ENCODE measurements around the gene EPB41L4B. TPM values are rescaled to one million over a fixed set of nuclear protein-coding genes. Genes with fewer than 3 reads are reported as not detected.

EPB41L4B gene
- total RNA-seq, 1 experiment from 2014 or later = 8.1 TPM

- no TSS peak for BruUV-seq (replicated peaks)
- ATAC-seq = no peak
- CTCF ChIA-PET = no interaction called here
- Histone ChIP-seq H3K27me3 (ENCODE audit: insufficient read depth, low read length) (no peaks in the 10 kb centered on the region), H3K9me3 (ENCODE audit: control insufficient read depth in 1 of 2, insufficient read depth in 1 of 2, low read depth in 1 of 2, low read length in 2 of 2) (no peaks in the 10 kb centered on the region), H3K9ac (ENCODE audit: low read length) (no peak overlapping the region), H3K79me2 (ENCODE audit: insufficient read depth, low read length) (no peaks in the 10 kb centered on the region), H3K4me2 (ENCODE audit: low read length) (no peak overlapping the region), H3K4me3 (replicated peaks in 1 of 2; ENCODE audit: low read depth in 1 of 2, low read length in 2 of 2) (no peak overlapping the region), H4K20me1 (ENCODE audit: insufficient read depth) (no peaks in the 10 kb centered on the region), H2AFZ (ENCODE audit: low read depth, low read length, poor library complexity, severe bottlenecking) (no peak overlapping the region), H3K27ac (ENCODE audit: low read depth, low read length) (no peak overlapping the region), H3K4me1 (ENCODE audit: control insufficient read depth in 1 of 2, insufficient read depth in 2 of 2, low read length in 2 of 2) (peaks cover 19 to 68% of the 10 kb centered on the region in 2 experiments), H3K36me3 (ENCODE audit: control insufficient read depth in 1 of 2, insufficient read depth in 2 of 2, low read length in 2 of 2) (no peaks in the 10 kb centered on the region; a peak in 1 of 4 replicates), H3K9me2 (ENCODE audit: insufficient read depth) (no peaks in the 10 kb centered on the region)
- intact Hi-C loops (cut with micrococcal nuclease) = no loop called here
- TF ChIP-seq EZH2 (IDR thresholded peaks at IDR 0.05) = no peak
- POLR2A ChIA-PET = no interaction called here
- RAD21 ChIA-PET (ENCODE audit: low non-redundant PET in 1 of 2, low total read pairs in 2 of 2, uncharacterized antibody in 2 of 2, unreplicated experiment in 2 of 2) = no interaction called here
- no peak for DNase-seq (ENCODE audit: low read depth, low spot score)
These were observed 65.5 kb downstream of the EPB41L4B start for GRCh38 chr9:109255394-109255793.

GRCh38 chr9:109254317-109254716, 66.5 kb downstream of the EPB41L4B start:
- peak overlapping the region; percentile 58 for H3K4me2 ChIP-seq (ENCODE audit: low read length)
- H3K9me3 ChIP-seq (ENCODE audit: control insufficient read depth in 1 of 2, insufficient read depth in 1 of 2, low read depth in 1 of 2, low read length in 2 of 2) = no peaks in the 10 kb centered on the region
- ChIA-PET POLR2A (no interaction called here), RAD21 (ENCODE audit: low non-redundant PET in 1 of 2, low total read pairs in 2 of 2, uncharacterized antibody in 2 of 2, unreplicated experiment in 2 of 2) (no interaction called here), CTCF (interaction anchor here (1.6 kb wide), 1 partner anchor 12 kb away, joined by 4 read pairs; no protein-coding TSS in a partner anchor)
- H3K9me2 ChIP-seq (ENCODE audit: insufficient read depth) = no peaks in the 10 kb centered on the region
- H3K9ac ChIP-seq (ENCODE audit: low read length) = peak overlapping the region; percentile 18; the same call in 1 of the 2 replicates
- H3K79me2 ChIP-seq (ENCODE audit: insufficient read depth, low read length) = no peaks in the 10 kb centered on the region
- ATAC-seq (no peak), DNase-seq (ENCODE audit: low read depth, low spot score) (no peak)
- no TSS peak for BruUV-seq (replicated peaks)
- H4K20me1 ChIP-seq (ENCODE audit: insufficient read depth) = no peaks in the 10 kb centered on the region
- H3K27ac ChIP-seq (ENCODE audit: low read depth, low read length) = peak overlapping the region; percentile 30; the same call in 1 of the 2 replicates
- 0 out of 4 replicates have a peak overlapping the region, but pooled peaks of 1 of the 2 experiments have one; percentile 13 for H3K4me3 ChIP-seq (replicated peaks in 1 of 2; ENCODE audit: low read depth in 1 of 2, low read length in 2 of 2)
- H3K27me3 ChIP-seq (ENCODE audit: insufficient read depth, low read length) = no peaks in the 10 kb centered on the region
- no peaks in the 10 kb centered on the region; a peak in 1 of 4 replicates for H3K36me3 ChIP-seq (ENCODE audit: control insufficient read depth in 1 of 2, insufficient read depth in 2 of 2, low read length in 2 of 2)
- H3K4me1 ChIP-seq (ENCODE audit: control insufficient read depth in 1 of 2, insufficient read depth in 2 of 2, low read length in 2 of 2) = peaks cover 19 to 68% of the 10 kb centered on the region in 2 experiments
- H2AFZ ChIP-seq (ENCODE audit: low read depth, low read length, poor library complexity, severe bottlenecking) = no peak overlapping the region
- TF ChIP-seq JUND (IDR thresholded peaks at IDR 0.05) (no peak), CEBPB (IDR thresholded peaks at IDR 0.05; ENCODE audit: low read depth) (no peak), POLR2A (IDR thresholded peaks at IDR 0.05; ENCODE audit: borderline replicate concordance, extremely low read depth, insufficient read depth, insufficient read length) (no peak)
- intact Hi-C loops (cut with micrococcal nuclease) = no loop called here
